HG03108 (cell line): ENCODE data around the gene PRCD.

Experiments used
- ATAC-seq: cut with Tn5 transposase; IDR thresholded peaks from one replicate; pipeline ENCODE4 v1.9.1; 2021; ENCODE audit warnings: moderate library complexity; ENCODE audit not compliant: unreplicated experiment

The PRCD gene

DNA sequence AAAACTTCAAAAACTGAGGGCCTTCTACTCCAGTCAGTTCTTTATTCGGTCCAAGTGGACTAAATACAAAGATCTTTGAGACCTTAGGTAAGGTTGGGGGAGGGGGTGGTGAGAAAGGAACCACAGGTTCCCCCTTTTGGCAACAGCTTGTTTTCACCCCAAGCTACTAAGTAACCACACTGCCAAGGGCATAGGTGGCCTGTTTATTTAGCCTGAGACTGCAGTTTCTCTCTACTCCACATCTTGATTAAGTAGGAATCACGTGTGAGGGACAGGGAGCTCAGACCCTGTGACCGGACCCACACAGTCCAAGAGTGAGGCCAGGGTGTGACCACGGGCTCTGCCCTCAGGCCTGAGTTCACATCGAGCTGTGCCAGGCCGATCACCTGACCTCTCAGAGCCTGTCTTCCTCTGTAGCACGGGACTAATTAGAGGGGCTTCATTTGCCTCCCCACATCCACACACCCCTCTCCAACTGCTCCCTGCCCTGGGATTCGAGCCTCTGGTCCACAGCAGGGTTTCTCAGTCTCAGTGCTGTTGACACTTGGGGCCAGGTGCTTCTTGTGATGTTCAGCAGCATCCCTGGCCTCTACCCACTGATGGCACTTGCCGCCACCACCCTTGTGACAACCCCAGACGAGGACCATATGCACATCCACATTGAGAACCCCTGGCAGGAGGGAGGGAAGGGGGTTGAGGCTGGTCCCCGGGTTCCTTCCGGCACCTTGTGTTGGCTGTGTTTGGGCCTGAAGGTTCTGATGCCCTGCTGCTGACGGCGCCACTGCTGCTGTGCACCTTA is 28.0 kb downstream of the PRCD start:
- no peak for ATAC-seq

DNA sequence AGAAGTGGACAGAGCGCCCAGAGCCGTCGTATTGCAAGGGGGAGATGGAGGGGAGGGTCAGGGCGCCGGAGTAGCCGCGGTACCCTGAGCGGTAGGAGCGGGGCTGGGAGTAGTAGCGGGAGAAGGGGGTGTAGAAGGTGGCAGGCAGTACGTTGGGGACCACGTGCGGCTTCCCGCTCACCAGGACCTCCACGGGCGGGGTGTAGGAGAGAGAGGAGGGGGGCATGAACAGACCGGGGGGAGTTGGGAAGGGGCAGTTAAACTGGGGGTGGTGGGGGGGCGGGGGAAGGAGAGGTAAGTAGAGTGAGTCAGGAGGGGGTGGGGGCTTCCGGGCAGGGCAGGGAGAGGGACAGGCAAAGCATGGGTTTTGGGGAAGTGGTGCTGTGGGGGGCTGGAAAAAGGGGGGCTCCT is 29.0 kb downstream of the PRCD start:
- no peak for ATAC-seq

DNA sequence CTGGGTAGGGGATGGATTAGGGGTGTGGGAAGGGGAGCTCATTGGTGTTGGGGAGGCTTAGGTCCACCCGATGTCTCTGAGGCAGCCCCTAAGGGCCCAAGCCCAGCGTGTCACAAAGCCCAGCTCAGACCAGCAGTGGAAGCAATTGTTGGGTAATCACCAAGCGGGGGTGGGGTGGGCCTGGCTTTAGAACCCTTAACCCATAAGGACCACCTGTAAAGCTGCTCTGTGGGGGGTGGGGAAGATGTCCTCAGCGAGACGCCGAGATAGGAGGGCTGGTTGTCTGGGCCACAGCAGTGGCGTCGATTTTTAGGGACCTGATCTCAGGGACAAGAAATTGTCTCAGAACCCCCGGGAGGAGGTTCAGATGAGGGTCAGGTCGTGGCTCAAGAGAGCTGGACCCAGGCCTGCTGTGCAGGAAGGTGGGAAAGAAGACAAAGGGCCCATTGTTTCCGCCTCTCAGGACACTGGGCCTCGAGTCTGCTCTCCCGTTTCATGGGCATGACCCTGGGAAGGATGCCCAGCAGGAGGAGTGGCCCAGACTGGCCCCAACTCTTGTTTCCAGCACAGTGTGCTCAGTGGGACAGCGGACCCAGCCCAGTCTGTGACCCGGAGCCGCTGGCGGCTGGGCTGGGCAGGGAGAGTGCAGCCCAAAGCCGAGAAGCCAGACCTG is 29.9 kb downstream of the PRCD start:
- ATAC-seq = no peak

DNA sequence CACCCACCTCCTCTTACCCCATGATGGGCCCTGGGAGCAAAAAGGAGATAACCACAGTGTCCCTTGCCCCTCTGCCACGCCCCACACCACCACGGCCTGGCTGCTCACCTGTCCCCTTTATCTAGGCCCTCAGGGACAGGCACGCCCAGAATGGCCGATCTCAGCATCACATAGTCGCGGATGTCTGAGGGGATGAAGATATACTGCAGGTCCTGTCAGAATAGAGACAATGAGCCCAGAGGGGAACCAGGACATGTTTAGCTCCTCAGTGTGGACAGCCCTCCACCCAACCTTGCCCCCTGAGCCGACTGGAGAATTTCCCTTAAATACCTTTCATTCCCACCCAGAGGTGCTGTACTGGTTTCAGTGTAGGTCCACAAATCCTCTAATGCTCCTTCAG is 30.6 kb downstream of the PRCD start:
- ATAC-seq = no peak

DNA sequence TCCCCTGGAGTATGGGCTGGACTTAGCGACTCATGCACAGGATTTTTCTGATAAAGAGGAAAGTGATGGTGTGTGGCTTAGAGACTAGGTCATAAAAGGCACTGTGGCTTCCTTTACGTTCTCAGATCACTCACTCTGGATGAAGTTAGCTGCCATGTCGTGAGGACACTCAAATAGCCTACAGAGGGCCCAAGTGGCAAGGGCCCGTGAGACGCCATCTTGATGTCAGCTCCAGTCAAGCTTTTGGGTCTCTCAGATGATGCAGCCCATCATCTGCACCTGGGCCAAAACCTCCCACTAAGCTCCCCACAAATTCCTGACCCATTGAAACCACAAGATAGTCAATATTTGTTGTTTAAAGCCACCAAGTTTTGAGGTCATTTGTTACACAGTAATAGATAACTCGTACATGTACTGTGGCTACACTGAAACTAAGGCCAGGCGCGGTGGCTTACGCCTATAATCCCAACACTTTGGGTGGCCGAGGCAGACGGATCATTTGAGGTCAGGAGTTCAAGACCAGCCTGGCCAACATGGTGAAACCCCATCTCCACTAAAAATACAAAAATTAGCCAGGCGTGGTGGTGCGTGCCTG is 31.1 kb downstream of the PRCD start:
- ATAC-seq = no peak

DNA sequence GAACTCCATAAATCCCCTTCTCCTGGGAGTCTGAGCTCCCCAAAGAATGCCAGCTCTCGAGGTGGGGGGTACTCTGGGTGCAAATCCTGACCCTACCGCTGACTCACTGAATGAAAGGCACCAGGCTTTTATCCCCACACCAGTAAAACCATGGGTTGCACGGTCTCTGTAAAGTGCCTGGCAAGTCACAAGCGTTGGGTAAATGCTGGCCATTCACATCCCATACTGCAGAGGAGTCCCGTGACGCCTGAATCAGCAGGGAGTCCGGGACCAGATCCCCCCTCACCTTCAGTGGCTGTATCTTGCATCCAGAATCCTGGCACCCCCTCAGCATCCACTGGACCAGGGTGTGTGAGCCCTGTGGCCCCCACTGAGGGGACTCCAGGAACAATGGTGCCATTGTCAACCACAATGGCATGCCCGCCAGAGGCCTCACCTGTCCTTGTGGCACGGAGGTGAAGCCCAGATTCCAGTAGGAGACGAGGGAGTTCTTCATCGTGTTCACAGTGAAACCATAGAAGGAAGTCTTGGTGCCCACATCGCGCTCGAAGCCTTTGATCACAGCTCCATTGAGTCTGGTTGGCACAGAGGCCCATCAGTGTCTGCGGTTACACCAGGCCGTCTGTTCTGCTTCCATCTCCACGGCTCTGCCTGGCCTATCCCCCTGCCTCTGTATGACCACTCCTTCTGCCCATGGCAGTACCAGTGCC is 32.5 kb downstream of the PRCD start:
- no peak for ATAC-seq

DNA sequence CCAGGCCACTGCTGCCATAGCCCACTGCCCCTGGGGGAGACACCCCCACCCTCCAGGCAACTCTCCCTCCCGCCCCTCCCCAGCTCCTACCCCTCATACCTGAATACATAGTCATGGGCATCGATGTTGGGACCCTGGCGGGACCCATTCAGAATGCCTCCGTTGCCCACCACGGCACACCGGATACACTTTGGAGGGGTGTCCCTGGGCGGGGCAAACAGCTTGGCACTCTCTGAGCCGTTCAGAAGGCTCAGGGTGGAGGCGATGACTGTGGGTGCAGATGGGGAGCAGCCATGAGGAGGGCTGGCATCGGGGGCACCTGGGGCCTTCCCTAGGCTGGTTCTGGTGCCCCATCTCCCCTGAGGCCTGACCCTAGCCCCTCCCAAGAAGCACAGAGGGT is 33.3 kb downstream of the PRCD start:
- ATAC-seq = no peak

DNA sequence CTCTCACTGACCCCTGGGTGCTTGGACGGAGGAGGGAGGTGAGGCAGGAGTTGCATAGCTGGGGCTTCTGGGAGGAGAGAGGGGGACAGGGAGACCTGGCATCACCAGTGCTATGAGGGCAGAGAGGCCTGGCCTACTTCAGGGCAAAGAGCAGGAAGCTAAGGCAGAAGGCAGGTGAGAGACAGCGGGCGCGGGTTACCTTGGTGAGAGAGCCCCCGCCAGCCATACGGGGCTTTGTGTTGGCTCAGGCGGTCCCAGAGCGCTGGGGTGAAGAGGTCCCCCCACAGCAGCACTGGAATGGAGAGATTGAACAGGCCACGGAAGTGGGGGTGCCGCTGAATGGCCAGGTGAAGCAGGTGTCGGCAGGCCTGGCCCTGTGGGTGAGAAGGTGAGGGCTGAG is 34.3 kb downstream of the PRCD start:
- no peak for ATAC-seq

DNA sequence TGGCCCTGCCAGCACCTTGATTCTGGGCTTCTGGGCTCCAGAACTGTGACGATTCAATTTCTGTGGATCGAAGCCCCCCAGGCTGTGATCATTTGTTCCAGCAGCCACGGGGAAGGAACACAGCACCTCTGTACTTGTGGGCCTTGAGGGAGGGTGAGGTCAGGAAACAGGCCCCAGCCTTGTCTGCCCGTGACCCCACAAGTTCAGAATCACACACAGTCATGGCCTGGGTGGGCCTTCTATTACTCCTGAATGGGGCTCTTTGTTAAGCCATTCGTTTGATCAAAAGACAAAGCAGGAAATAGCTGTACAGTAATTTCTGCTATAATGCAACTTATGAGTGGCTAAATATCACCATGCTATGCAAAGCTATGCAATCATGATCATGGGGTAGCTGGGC is 35.7 kb downstream of the PRCD start:
- ATAC-seq = no peak

DNA sequence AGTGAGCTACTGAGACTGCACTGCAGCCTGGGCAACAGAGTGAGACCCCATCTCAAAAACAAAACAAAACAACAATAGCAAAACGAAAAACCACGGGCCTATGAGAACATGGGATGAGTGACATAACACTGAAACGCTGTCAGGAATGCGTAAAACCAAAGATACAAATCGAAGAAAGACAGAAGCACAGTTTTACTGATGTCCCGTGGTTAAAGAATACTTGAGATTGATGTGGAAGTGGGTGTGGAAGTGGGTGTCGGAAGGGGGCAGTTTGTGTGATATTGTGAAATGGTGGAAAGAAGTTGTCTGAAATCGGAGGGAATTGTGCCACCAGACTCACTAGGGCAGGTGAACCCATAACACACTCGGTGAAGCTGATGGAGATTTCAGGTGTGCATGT is 36.3 kb downstream of the PRCD start:
- no peak for ATAC-seq

DNA sequence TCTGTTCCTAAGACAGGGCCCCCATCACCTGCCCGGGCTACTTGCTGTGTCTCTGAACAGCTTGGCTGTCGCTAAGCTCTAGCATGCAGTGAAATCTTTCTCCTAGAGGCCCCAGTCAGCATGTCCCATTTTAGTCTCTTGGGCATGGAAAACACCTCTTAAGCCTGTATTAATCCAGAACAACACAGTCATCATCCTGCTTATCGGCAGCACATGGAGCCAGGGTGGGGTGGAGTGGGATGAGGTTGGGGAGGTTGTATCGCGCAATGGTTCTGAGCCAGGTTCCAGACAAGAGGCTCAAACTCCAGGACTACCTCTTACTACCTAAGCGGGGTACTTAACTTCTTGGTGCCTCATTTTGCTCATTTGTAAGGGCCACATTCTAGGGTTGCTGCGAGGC is 38.0 kb downstream of the PRCD start:
- no peak for ATAC-seq

DNA sequence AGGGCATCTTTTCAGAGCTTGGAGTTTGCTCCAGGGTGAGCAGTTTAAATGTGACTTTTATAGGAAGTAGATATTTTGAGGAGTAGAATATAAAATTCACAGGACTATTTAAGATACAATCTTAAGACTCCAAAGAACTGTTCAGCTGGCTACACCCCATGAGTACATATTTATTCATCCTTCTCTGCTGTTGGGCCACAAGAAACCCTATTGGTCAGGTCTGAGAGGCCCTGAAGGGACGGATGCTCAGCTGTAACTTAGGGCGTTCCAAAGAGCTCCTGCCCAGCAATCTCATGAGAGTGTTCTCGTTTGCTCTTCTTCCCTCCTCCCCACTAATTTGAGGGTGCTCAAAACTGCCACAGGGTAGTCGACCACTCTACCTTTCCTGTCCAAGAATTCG is 38.5 kb downstream of the PRCD start:
- no peak for ATAC-seq

DNA sequence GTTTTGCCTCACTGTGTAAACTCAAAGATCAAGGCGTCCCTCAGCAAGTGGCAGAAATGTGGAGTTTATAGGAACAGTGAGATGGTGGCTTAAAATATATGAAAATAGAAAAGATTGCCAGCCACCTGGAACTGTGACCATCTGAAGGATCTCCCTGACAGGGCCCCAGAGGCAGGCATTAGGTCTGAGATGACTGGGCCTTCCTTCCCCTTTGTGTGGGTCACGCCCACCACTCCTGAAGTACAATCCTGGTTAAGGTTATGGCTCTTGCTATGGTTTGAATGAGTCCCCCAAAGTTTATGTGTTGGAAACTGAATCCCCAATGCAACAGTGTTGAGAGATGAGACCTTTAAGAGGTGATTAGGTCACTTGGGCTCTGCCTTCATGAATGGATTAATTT is 39.4 kb downstream of the PRCD start:
- no peak for ATAC-seq

DNA sequence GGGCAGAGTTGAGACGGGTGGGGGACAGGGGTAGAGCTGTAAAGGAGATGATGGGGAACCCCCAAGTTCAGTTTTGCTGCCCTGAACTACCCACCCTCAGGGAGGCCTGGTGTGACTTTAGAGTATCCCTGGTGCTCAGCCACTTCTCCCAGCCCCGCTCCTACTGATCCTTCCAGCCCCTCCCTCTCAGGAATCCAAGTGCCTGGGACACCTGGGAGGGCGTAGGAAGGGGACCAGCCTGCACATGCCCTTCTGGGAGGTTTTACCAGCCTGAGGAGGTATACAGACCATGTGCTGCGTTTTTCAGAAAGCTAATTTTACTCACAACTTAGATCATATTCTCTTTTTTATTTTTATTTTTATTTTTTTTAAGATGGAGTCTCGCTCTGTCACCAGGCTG is 41.7 kb downstream of the PRCD start:
- no peak for ATAC-seq

DNA sequence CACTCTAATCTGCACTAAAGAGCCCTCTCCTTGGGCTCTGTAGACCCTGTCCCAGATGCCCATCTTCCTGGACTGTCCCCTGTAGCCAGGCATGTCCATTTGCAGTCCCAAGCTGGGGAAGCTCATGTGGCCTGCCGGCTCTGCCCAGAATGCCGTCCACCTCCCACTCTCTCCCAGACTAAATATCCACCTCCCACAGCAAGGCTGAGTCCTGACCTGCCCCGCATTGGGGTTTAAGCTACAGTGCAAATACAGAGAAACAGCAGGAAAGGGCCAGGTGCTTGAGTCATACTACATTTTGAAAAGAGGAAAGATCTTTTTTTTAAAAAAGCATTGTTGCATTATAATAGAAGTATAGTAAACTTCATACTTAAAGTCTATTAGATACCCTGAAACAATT is 42.8 kb downstream of the PRCD start:
- ATAC-seq = no peak

DNA sequence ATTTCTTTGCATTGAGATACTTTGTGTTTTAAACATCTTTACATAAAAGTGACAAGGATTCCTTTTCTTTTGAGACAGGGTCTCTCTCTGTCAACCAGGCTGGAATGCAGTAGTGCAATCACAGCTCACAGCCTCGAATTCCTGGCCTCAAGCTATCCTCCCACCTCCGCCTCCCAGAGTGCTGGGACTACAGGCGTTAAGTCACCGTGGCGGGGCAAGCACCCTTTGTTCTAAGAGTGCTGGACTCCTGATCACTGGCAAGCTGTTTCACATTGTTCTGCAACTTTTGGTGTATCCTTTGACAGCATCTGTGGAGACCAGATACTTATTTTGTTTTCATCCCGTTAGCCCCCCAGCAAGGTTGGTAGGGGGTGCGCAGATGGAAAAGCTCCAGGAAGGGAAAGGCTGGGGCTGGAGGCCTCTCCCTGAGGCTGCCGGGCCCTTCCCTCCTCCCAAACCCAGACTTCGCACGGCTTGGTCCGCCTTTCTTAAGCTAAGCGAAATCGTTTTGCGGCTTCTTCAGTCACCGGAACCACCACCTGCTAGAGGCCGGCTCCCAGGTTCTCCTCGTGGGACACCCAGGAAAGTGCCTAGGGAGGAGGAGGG is 44.7 kb downstream of the PRCD start:
- ATAC-seq = no peak

DNA sequence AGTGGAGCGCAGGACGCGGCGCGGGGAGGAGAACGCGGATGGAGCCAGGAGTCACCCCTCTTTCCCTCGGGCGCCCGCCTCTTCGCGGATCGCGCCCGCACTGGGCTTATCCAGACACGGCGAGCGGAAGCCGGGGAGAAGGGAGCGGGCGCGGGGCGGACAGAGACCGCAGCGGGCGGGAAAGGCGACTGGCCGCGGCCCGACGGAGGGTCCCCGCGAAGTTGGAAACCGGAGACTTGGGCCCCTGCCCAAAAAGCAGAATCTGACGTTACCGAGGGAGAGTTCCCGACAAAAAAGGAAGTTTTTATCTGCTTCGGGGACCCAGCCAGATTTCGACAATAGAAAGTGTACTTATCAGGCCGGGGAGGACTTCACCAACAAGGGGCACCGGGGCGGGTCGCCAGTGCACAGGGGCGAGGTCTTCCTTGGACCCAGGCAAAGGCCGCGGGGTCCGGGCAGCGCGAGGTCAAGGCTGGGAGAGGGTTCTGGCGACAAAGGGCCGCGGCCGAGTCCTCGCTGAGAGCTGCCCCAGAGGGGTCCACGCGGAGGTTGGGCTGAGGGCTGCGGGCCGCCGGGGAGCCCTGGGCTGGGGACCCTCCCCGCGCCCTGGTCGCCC is 45.3 kb downstream of the PRCD start:
- no peak for ATAC-seq

DNA sequence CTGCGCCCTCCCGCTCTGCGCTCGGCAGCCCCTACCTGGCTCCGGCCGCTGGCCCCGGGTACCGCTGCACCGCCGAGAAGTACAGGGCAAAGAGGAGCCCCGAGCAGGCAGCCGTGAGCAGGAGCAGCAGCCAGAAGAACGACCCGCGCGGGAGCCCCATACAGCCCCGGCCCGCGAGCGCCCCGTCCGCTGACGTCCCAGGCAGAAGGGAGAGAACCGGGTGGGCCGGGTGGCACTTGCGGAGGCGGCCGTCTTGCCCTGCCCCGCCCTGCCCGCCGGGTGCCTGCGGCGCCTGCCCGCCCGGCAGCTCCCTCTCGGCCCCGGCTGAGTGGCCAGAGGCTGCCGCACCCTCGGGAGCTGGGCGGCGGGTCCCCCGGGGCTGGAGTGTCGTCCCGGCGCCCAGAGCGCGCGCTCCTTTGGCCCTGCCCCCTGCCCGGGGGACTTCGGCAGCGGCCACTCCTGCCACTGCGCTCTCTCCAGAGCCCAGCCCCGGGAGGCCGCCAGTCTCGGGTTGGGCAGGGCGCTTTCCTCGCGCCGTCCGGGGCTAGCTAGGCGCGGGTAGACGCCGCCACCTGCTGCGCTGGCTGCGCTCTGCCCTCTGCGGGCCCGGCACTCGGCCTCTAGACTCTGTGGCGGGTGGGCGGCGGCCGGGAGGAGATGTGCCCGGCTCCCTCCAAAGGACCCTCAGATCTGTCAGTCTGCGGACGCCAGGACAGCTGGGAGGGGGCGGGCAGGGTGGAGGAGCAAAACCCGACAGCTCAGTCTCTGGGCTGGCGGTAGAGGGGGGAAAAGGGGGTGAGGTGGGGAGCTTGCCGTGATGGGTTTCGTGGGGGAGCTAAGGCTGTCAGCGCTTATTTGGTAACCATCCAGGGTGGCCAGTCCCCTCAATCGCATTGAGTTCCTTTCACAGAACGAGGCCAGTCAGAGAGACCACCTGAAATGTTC is 46.1 kb downstream of the PRCD start, which contains the start of gene ST6GALNAC2:
TSS of gene ST6GALNAC2 (minus strand) at position 212 of the 945 bp plus-strand sequence. CDS start at position 160, 52 bp downstream.
- no peak for ATAC-seq

DNA sequence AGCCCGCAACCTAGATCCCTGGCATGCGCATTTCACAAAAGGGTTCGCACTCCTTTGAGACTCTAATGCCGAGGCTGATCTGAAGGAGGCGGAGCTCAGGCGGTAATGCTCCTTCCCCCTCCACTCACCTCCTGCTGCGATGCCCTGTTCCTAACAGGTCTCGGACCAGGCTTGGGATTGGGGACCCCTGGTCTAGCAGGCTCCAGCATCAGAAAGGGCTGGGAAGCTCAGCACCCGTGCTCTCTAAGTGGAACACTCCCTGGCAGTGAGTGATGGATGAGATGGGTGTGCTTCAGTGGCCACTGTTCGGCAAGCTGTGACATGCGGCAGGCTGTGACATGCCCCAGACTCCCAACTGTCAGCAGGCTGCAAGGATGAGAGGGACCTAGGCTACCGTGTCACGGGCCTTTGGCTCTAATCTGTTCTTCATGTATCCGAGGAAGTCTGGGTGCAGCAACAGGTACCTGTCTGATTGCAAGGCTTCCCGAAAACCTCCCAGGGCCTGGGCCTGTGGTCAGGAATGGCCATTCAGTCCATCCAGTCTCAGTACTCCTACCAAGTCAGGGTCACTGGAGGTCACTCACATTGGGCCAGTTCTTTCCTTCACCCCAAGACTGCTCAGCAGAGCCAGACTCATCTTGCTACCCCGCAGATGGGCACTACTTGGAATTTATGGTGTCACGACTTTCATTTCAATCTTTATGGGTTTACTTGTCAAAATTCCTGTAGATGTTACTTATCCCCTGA is 47.1 kb downstream of the PRCD start:
- no peak for ATAC-seq
